ENCODE measurements around the gene ACAD10.
"Not testable (repeated sequence)": the region's sequence is repeated elsewhere in the genome, so short reads cannot be mapped to it uniquely, and the experiment has no call there.

The ACAD10 gene

GRCh38 chr12:111754671-111755070 lies 68.8 kb downstream of the ACAD10 start:
- DNase-seq, result no peak

DNA sequence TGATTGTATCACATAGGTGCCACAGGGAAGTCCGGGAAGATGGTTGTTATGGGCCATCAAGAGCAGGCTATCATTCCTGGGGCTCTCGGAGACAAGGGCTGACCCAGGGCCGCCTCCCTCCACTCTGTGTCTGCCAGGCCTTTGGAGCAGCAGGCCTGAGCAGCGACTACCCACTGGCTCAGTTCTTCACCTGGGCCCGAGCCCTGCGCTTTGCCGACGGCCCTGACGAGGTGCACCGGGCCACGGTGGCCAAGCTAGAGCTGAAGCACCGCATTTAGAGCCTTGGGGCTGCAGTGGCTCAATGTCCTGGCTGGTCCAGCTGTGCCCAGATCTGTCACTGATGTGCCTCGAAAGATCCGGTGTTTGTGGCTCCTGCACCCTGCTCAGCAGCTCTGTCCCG lies 70.3 kb downstream of the ACAD10 start:
- no peak for DNase-seq

DNA sequence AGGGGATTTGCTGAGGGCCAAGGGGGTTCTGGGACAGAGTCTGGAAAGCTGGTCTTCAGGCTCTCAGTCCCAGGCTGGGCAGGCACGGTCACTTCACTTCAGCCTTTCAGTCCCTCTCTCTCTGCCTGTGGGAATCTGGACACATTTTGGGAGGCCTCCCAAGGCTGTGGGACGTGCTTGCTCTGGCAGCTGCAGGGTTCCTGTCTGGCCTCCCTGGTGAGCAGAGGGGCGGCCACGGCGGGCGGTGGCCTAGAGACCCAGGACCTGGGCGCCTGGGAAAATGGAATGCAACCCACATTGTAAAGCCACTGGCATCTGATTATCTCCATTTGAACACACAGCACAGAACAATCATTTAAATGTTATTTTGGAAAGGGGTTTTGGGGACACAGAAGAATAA lies 70.8 kb downstream of the ACAD10 start:
- DNase-seq, result no peak

- DNase-seq, result no peak
These were observed 71.7 kb downstream of the ACAD10 start for GRCh38 chr12:111757361-111758119.

- DNase-seq, result no peak
These were observed 72.3 kb downstream of the ACAD10 start for GRCh38 chr12:111758120-111758561.

DNA sequence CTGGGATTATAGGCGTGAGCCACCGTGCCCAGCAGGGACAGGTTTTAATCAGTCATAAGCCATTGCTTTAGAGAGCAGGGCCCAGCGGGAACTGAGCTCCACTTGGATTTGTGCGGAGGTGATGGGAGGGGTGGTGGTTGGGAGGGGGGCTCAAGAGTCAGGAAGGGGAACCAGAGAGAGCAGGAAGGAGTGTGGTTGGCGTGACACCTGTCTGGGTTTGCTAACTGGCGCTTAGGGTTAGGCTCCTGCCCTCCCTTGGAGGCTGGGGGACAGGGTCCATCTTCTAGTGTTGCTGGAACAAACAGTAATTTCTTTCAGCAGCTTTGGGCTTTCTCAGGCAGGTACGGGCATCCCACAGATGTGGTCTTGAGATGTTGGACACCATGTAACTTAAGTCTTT lies 73.4 kb downstream of the ACAD10 start:
- DNase-seq, result no peak

DNA sequence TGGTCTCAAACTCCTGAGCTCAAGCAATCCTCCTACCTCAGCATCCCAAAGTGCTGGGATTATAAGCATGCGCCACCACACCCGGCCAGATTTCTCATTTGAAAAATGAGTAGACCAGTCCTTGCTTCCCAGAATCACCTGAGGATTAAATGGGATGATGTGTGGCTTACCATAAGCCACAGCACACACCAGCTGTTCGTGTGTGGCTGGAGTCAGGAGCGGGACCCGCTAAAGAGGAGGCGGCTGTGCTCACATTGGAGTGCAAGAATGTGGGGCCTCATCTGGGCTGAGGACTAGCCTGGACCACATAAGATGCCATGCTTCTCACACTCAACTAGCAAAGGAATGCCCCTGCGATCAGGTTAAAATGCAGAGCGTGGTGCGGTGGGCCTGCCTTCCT lies 74.1 kb downstream of the ACAD10 start:
- DNase-seq, result no peak

DNA sequence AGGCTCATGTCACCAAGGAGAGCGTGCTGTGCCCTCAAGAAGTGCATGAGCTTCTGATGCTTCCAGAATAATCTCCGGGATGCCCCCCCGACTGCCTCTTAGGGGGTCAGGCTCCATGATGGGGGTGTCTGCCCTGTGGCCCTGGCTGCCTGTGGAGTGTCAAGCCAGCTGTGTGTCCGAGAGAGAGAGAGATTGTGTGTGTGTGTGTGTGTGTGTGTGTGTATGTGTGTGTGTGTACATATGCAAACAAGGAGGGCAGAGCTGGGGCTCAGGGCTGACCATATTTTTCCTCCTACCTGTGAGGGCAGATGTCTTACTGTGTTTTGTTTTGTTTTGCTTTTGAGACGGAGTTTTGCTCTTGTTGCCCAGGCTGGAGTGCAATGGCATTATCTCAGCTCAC lies 75.2 kb downstream of the ACAD10 start:
- no peak for DNase-seq

DNA sequence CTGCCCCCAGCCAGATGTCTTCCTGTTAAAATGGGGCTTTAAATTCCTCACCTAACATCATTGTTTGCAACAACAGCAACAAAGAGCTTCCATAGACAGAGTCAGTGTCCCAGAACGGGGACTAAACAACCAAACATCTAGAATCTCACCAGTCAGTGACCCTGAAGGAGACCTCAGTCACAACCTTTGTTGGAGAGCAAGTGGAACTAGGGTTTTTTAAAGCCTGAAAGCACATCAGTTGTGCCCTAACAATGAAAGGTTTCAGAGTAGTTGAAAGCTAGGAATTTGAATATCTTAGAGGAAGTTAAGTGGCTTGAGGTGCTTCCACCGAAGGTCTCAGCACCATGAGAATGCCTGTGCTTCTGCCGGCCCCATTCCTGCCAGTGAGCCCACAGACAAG lies 75.9 kb downstream of the ACAD10 start:
- DNase-seq, result no peak

- not testable (repeated sequence) for DNase-seq
These were observed 77.7 kb downstream of the ACAD10 start for GRCh38 chr12:111763552-111763951.

DNA sequence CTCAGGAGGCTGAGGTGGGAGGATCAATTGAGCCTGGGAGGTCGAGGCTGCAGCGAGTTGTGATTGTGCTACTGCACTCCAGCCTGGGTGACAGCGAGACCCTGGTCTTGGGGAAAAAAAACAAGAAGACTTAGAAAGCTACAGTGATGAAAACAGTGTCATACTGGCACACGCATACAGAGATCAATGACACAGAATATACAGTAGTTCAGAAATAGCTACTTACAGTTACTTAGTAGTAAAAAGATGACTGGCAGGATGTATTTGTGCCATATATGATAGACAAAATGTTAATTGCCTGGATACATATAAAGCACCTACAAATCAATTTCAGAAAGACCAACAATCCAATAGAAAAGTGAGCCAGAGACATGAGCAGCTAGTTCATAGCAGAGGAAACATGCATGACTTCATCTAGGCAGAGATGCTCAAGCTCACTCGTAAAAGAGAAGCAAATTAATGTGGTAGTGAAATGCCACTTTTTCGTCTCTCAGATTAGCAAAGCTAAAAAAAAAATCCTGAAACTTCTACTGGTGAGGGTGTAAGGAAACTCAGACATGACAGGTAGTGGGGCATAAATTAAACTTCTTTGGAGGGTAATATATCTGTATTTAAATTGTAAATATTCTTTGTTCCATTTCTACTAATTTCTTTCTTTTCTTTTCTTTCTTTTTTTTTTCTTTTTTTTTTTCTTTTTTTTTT lies 78.4 kb downstream of the ACAD10 start:
- DNase-seq, result no peak

- peak; percentile 76 for DNase-seq
These were observed 80.9 kb downstream of the ACAD10 start, which contains the start of gene ALDH2 for GRCh38 chr12:111766608-111767361. TSS of gene ALDH2 (plus strand) at chr12:111766933. CDS start at chr12:111766983, 50 bp downstream.

DNA sequence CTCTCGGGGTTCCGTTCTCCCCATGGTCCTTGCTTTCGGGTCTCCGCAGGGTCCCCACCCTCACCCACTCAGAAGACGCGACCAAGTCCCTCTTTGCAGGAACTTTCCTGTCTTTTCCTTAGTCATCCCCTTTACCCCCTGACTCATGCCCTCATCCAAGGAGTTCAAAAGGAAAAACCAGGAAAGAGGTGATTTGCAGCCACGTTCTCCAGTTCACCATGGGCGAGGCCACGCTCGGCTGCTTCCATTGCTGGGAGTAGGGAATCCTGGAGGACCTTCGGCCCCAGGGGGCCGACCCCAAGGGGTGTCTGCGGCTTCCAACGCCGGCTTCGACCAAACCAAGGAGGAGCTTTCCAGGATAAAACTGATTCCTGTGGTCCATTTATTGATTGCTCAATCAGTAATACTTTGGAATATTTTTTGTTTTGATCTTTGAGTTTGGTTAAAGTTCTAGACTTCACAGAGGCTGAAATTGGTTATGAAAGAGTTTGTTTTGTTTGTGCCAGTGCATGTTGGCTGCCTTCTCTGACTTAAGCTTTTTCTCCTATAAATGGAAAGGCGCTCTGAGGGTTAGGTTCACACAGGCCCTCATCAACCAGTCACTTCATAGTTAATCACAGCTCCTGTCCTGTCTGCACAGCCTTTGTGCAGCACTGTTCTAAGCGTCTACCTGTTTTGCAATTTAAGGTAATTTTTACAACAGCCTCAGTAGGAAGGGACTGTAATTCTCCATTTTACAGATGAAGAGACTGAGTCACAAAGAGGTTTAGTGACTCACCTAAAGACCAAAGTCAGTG lies 81.7 kb downstream of the ACAD10 start:
- peak; percentile 23 for DNase-seq

GRCh38 chr12:111768159-111768895 lies 82.5 kb downstream of the ACAD10 start:
- peak; percentile 59 for DNase-seq

GRCh38 chr12:111769599-111769998 lies 83.7 kb downstream of the ACAD10 start:
- DNase-seq, result no peak

GRCh38 chr12:111773801-111774551 lies 88.1 kb downstream of the ACAD10 start:
- no peak for DNase-seq

DNA sequence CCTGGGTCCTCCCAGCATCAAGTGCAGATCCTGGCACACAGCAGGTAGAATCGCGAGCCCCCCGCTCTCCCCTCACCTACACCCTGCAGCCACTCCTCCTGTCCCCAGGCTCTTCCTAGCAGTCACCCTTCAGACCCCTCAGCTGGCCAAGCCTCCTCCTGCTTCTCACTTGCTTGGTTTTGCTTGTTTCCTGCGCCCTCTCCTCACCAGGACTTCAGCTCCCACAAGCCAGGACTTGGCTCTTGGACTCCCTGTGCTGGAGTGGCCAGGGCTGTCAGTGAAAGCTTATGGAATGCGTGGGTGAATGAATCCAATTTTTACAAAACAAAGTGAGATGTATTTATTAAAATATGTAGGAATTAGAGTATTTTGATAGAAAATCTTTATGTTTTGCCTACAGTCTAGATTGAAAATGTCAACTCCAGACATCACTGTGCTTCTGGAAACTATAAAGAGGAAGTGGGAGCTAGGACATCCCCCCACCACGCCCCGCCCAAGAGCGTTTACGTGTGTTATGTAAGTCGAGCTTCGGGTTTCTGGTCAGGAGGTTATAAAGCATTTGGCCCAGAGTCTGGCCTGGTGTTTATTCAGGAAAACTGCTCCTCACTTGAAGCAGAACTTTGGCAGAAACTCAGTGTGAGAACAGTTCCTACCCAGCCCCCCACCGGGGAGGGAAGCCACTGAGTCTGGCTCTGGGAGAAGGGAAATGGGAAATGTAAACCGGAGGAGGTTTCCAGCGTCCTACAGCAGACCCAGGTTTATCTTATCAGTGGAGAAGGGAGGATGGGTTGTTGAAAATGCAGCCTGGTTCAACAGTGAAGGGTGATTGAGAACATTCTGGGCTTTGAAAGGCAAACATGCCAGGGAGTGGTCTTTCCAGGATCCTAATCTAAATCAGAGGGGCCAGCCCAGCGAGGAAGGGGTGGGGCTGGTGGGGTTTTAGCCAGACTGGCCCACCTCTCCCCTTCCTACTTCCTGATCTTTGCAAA lies 89.6 kb downstream of the ACAD10 start:
- DNase-seq, result no peak

GRCh38 chr12:111776836-111777344 lies 91.0 kb downstream of the ACAD10 start:
- DNase-seq, result no peak

DNA sequence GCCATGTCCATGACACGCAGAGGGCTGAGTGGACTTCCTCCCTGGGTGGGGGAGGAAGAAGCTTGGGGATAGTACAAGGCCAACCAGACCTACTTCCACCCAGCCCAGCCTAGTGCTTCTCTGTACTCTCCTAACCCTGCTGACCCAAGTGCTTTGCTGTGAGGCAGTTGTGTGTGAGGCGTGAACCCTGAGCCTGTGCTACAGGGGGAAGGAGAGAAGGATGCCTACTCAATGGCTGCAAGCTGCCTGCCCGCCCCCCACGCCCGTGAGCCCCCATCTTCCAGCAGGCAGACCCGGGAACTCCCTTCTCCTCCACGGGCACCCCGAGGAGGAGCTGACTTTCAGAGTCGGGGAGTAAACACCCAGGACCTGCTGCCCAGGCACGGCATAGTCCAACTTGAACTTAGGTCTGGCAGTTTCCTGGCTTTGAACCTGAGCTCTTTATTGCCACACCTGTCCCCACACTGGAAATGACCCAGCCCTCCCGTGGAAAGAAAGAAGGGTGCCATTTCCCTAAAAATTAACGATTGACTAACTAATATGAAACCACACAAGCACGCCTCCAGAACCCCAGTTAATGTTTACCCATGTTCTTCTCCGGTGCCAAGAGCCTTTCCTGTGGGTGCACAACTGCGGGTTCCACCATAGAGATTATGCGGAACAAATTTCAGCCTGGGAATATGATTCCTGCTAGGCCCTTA lies 91.6 kb downstream of the ACAD10 start:
- DNase-seq, result no peak

Data from NCI-H1105 treated with DMSO at 0.1 percent for 48 hours (cell line).